GM23338 (cell line): Measurements from ENCODE around the gene C19orf25.
"Not testable (repeated sequence)": the region's sequence is repeated elsewhere in the genome, so short reads cannot be mapped to it uniquely, and the experiment has no call there.

Experiments
- CTCF ChIP-seq, 2 experiments: fragments of 200-600 bp in 1 of 2; sonication (generic) in 1 of 2; conservative IDR thresholded peaks; 2 replicates each; pipeline versions ENCODE4 v1.5.1 to v1.6.1; 2016 to 2017; ENCODE audit warnings: antibody characterized with exemption in 2 of 2, low read depth in 2 of 2, mild to moderate bottlenecking in 2 of 2, moderate library complexity in 1 of 2
- EZH2 ChIP-seq: fragments of 200-600 bp; sonication (generic); IDR thresholded peaks from one replicate; pipeline ENCODE4 v1.8.0; 2017; ENCODE audit warnings: antibody characterized with exemption, mild to moderate bottlenecking, low read depth; ENCODE audit not compliant: unreplicated experiment
- EZH2phosphoT487 ChIP-seq: fragments of 200-600 bp; sonication (generic); IDR thresholded peaks from one replicate; pipeline ENCODE4 v1.8.1; 2018; ENCODE audit warnings: antibody characterized with exemption; ENCODE audit not compliant: unreplicated experiment
- POLR2AphosphoS5 ChIP-seq: IDR thresholded peaks from 2 replicates; pipeline ENCODE4 v1.6.1; 2016; ENCODE audit warnings: antibody characterized with exemption, low read depth
- REST ChIP-seq: IDR thresholded peaks from one replicate; pipeline ENCODE4 v1.6.1; 2018; ENCODE audit warnings: antibody characterized with exemption; ENCODE audit not compliant: unreplicated experiment
- STAT1 ChIP-seq: IDR thresholded peaks from one replicate; pipeline ENCODE4 v1.6.1; 2016; ENCODE audit warnings: antibody characterized with exemption; ENCODE audit not compliant: unreplicated experiment

GRCh38 chr19:1439525-1440417, 39.2 kb downstream of the C19orf25 start:
- TF ChIP-seq POLR2AphosphoS5: peak; percentile 15; the same call in 1 of the 2 replicates
- not testable (repeated sequence) for TF ChIP-seq CTCF (conservative IDR thresholded peaks at IDR 0.05; ENCODE audit: low read depth in 2 of 2); EZH2; EZH2phosphoT487; STAT1; REST
